Hematopoietic multipotent progenitor cell (in vitro differentiated cells): ENCODE measurements around the gene SDC1. TPM values are rescaled to one million over a fixed set of nuclear protein-coding genes. Genes with fewer than 3 reads are reported as not detected.
A peak's percentile ranks its signal among the peaks of the same experiment; 100 is the strongest.
"Not testable (repeated sequence)": the region's sequence is repeated elsewhere in the genome, so short reads cannot be mapped to it uniquely, and the experiment has no call there.

Source experiments
- DNase-seq, 3 donors: peaks; one replicate each; pipeline ENCODE4 v3.0.0-alpha.2; 2011 to 2015; ENCODE audit warnings: low read depth in 2 of 3, low spot score in 2 of 3
- total RNA-seq: library from RNA; depleted of rRNA; stranded (reverse); fragments of >200 nt; gene quantifications from one replicate; pipeline ENCODE4 v1.2.3, GENCODE V29; 2012

Gene SDC1, protein sequence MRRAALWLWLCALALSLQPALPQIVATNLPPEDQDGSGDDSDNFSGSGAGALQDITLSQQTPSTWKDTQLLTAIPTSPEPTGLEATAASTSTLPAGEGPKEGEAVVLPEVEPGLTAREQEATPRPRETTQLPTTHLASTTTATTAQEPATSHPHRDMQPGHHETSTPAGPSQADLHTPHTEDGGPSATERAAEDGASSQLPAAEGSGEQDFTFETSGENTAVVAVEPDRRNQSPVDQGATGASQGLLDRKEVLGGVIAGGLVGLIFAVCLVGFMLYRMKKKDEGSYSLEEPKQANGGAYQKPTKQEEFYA
- 0.27 TPM for total RNA-seq

DNA sequence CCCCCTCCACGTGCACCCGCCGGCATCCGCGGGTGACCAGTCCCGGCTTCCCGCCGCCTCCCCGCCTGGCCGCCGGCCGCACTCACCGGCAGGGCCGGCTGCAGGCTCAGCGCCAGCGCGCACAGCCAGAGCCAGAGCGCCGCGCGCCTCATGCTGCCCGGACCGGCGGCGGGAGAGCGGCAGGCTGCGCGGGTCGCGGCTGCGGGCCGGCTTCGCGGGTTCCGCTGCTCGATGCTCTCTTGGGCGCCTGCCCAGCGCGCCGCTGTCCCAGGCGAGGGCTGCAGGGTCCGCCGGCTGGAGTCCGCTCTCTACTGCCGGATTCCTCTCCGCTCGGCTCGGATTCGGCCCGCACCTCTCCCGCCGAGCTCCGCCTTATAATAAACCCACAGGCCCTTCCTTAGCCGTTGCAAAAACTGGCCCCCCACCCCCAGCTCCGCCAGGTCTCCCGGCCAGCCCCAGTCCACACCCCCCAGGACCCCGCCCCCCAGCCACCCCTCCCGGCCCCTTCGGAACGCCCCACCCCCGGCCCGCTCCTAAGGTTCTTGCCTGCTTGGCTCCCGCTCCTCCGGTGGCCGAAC, at the start of gene SDC1:
Gene SDC1, minus strand, starts transcription at position 415 of the 578 bp plus-strand sequence. Its CDS starts 263 bp downstream, at position 152.
- DNase-seq = no peak

DNA sequence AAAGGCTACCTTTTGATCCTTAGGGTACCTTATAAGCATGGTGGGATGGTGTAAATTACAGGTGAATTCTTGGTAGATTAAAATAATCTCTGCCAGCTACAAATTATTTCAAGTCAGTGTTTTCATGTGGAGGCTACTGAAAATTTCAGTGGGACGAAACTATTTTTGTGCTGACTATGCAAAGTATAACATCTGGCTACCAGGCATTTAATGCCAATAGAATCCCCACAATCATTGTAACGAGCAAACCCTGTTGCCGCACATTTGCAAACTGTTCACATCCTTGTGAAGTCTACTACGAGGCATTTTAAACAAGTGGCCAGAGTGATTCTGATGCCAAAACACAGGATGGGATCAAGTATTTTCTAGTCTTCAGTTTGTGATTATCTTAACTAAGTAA, 48.1 kb upstream of the SDC1 start:
- DNase-seq = no peak

DNA sequence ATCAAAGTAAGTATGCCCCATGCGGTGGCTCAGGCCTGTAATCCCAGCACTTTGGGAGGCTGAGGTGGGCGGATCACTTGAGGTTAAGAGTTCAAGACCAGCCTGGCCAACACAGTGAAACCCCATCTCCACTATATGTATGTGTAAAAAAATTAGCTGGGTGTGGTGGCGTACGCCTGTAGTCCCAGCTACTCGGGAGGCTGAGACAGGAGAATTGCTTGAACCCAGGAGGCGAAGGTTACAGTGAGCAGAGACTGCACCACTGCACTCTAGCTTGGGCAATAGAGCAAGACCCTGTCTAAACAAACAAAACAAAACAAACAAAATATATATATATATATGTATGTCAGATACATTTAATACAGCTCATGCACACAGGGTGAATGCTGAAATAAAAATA, 43.4 kb upstream of the SDC1 start:
- not testable (repeated sequence) for DNase-seq

DNA sequence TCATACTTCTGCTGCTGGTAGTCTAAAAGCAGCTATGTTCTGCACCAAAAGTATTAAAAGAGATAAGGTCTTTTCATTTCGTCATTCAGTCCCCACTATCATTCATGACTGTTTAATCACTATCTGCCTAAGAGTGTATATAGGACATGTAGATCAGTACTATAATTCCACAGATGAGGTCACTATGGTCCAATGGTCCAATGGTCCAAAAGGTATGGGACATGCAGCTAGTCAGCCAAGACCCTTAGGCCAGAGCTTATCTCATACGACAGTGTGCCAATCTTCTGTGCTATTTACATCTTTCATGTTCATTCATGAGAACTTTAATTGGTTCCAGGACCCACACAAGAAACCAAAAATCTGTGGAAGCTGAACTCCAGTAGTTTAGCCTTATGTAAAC, 42.6 kb upstream of the SDC1 start:
- DNase-seq = no peak

DNA sequence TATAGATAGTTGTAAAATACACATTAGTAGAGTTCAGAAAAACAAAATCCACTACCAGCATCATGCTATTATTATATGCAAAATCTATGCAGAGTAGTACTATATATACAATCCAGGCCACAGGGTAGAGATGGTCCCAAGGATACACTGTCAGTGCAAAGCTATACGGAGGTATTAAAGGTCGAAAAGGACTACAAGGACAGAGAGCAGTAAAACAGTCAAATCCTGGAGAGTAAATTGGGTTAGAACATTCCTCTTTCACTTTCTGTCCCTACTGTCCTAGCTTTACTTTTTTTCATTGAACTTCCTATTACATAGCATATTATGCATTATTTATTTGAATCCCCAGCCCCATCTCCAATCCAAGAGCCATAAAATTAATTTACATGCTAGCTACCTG, 39.7 kb upstream of the SDC1 start:
- no peak for DNase-seq

DNA sequence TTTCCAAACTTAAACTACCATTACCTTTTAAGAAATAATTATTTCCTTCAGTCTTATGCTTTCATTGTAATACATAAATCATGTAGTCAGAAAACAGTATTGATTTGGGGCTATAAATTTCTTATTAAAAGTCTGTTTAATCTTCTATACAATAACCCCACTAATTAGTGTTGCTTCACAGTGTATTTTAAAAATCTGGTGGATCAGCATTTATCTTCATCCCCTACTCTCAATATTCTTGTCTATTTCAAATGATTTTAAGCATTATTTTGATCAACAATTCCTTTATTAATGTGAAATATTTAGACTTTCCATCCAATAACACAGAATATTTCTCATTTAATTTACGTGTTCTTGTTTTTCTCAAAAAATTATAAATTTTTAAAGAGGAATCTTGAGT, 32.5 kb upstream of the SDC1 start:
- no peak for DNase-seq

DNA sequence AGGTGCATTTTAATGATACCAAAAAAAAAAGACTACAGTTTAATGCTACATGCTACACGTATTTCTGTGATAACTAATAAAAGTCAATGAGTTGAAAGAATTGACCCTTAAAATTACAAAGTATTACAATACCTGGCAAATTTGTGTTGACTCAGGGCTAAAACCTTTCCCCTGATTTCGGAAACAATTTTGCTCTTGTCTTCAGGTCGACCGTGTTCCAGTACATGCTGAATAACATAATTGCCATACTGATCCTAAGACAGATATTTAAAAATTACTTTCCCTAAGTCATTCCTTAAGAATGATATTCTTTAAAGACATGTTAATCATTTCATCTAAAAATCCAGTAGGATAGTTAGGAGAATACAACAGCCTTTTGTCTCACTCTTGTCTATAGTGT, 29.8 kb upstream of the SDC1 start:
- DNase-seq = no peak

DNA sequence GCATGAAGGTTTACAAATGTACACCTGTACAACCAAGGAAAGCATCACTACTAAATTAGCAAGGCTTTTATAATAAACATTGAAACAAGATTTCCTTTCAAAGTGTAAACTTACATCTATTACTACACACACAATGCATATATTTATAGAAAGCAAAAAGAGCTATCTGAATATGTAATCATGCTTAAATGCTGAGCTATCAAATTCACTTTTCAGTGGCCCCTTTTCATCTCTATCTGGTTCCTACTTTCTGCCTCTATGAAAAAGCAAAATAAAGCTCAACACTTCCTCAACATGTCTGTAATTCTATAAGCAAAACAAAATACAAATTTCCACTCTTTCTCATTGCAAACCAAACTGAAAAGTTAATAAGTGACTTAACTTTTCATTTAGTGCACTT, 25.5 kb upstream of the SDC1 start:
- DNase-seq = no peak

DNA sequence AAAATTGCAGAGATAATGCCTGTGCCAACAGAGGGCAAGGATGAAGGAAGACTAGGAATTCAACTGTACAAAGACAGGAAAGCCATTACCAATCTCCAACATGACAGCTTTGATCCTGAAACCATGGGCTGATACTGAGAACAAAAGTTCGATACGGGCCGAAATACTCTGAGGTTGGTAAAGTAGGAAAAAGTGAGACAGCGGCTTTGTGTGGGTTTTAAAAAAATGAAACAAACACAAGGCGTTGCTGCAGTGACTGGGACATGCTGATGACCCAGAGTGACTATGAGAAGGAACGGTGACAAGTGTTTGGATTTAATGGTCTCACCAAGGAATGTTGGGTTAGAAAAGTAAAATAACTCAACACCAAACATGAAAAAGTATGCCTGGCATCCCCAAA, 24.2 kb upstream of the SDC1 start:
- DNase-seq = no peak

DNA sequence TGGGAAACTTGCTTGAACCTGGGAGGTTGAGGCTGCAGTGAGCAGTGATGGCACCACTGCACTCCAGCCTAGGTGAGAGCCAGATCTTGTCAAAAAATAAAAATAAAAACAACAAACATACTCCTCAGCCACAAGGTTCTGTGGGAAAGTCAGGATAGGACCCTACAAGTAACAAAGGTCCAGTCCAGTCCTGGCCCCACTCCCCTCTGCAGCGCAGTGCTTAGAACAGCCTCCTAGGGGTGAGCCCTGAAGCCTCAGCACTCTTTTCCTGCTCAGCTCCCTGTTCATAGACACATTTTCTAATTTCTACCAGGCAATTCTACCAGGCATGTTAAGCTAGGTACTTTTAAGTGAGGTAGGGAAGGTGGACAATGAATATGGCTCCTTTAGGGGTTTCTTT, 22.2 kb upstream of the SDC1 start:
- DNase-seq = no peak

DNA sequence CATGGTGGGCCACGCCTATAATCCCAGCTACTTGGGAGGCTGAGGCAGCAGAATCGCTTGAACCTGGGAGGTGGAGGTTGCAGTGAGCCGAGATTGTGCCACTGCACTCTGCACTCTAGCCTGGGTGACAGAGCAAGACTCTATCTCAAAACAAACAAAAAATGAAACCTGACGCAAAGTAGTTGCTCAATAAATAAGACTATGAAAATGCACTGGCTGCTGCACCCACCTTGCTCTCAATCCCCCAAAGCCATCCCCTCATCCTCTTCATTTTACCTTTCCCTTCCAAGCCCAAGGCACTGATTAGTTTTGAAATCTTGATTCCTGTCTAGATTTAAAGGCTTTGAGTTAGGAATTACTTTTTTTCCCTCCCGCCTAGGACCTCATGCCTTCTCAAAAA, 18.7 kb upstream of the SDC1 start:
- not testable (repeated sequence) for DNase-seq

DNA sequence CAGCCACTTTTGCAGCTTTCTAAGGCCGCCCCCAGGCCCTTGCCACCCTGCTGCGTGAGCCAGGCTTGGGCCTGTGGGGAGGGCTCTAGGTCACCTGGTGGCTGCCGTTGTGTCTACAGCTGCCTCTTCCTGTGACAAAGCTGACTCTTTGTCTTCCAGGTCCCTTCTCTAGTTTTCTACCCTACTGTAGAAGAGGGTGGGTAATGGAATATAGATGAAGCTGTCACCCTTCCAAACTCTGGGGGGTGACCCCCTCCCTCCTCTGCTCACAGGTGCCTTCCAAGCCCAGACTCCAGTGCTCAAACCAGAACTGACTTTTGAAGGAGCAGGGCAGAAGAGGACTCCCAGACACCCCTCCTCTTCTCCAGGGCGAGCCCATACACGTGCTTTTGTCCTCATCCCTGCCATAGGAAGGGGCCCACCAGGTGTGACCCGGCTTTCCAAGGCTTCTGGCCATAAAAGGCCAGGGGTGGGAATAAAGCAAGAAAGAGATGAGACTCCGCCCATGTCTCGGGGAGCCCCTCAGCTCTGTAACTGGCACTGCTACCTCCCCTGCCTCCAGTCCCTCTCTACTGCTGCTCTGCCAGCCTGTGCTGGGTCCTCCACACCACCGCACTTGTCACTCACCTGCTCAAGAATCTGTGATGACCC, 17.9 kb upstream of the SDC1 start:
- DNase-seq = peak in 1 of 3 donors; percentile 31

DNA sequence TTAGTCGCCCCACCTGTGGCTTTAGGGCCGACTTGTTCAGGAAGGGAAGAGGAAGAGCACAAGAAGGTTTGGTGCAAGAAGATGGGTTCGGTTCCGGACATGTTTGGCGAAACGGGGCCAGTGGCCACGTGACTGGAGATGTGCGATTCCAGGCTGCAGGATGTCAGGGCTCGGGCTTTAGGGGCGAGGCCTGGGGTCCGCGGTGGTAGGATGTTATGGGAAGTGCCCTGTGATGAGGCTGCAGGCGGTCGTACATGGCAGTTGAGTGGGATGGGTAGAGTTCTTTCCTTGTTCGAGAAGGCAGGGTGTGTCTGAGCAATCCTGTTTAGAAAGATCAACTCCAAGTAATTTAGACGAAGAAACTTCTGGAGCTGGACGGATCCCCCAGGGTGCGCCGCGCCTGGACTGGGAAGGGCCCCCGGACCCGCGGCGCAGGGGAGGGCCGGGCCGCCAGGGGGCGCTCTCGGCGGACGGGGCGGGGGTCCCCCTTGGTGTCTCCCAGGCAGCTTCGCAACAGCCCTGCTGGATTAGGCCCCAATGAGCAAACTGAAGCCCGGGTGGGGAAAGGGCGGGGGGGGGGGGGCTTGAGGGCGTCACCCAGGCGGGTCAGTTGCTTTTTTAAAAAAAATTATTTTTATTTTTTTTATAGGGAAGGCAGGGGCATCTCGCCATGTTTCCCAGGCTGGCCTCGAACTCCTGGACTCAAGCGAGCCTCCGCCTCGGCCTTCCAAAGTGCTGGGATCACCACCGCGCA, 17.2 kb upstream of the SDC1 start:
- peak in 2 of 3 donors; percentile 2 to 50 for DNase-seq

DNA sequence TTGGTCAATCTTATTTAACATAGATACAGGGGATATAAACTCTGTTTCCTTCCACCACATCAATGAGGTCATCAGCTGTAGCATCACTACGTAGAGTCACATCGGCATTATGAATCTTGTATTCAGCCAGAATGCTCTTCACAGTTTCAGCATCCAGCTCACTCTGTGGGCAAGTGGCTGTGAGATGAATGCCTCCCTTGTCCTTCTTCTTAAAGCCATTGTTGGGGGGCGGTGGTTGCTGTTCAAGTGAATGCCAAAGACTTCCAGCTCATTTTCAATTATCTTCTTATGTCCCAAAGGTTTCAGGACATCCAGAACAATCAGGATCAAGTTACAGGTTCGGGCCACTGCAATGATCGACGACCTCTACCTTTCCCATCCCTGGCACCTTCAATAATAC, 15.4 kb upstream of the SDC1 start:
- DNase-seq = not testable (repeated sequence)

DNA sequence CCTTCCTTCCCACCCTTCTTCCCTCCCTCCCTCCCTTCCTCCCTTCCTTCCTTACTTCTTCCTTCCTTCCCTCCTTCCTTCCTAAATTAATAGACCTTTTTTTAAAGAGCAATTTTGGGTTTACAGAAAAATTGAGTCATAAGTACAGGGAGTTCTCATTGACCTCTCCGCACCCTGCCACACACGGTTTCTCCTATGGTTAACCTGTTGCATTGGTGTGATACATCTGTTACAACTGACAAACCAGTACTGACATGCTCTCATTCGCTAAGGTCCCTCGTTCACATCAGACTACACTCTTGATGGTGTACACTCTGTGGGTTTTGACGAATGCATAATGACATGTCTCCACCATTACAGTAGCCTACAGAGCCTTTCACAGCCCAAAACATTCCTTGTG, 11.6 kb upstream of the SDC1 start:
- no peak for DNase-seq

DNA sequence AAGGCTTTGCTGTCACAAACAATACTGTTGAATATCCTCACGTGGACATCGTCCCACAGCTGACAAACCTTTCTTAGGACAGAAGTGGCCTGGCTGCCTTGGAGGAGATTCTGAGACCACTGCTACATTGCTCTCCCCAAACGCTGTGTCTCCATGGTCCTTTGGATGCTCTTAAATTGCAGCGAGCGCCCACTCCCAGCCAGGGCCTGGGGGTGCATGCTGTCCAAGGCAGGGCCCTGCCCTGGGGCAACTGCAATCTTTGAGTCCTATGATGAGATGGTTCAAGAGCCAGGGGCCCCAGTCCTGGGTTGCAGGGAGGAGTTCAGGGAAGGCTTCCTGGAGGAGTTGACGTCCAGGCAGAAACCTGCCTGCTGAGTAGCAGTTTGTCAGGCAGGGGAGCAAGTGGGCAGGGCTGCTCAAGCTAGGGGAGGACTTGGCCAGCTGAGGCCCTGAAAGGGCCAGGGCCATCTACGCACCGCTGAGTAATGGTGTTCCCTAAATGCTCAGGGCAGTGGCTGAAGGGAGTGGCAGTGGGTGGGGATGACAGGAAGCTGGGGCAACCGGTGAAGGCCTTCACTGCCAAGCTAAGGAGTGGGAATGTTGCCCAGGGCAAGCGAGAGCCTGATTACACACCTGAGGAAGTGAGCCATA, 10.8 kb upstream of the SDC1 start:
- no peak for DNase-seq

DNA sequence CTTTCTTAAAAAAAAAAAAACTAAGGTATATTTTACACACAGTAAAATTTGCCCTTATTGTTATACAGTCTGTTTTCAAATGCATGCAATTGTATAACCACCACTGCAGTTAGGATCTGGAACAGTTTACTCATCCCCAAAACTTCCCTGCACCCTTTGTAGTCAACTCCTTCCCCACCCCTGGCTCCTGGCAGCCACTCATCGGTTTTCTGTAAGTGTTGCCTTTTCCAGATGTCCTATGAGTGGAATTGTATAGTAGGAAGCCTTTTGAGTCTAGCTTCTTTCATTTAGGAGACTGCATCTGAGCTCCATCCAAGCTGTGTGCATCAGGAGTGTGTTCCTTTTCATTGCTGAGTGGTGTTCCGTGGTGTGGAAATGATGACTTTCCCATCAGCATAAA, 9.7 kb upstream of the SDC1 start:
- DNase-seq = not testable (repeated sequence)

DNA sequence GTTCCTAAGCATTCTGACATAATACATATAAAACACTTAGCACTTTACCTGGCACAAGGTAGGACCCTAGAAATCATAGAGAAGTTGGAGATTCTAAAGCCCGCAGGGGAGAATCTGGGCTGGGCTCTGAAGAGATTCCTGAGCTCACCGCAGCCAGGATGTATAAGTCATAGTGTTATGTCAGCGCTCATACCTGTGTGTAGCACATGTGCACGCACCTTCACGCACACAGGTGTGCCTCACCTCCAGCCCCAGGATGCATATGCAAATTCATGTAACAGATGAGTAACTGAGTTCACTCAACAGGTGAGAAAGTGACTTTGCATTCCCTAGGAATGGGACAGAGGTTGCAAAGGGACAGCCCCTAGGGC, 7.9 kb upstream of the SDC1 start:
- DNase-seq = no peak

DNA sequence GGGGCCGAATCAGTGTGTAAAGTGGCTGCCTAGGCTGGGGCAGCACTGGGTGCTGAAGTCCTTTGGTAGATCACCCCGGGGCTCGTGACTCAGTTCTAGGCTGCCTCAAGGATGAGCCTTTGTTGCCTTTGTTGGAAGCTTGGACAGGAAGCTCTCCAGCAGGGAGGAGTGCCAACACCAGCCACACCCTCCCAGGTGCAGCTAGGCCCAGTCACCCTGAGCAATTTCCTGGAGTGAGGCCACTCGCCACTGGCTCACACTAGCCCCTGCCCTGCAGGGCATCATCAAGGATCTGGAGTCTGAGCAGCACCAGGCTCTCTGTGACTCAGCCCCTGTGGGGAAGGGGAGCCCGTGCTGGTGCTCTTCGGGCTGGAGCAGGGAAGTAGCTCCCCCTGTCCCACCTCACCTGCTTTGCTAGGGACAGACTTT, 6.7 kb upstream of the SDC1 start:
- no peak for DNase-seq

DNA sequence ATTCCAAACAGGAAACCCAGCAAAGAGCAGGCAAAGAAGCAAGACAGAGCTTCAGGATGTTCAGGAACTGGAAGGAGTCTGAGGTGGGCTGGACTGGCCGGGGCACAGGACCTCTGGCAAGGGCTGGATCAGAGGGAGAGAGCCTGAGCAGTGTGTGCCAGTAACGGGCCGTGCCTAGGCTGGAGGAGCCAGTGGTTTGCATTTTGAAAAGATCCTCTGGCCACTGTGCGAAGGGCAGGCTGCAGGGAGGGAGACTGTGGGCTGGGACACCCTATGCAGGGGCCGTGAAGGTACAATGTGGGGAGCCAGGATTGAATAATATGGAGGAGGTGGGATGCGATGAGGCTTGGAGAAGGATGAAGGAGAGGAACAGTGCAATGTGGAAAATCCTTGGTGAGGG, 6.2 kb upstream of the SDC1 start:
- no peak for DNase-seq

DNA sequence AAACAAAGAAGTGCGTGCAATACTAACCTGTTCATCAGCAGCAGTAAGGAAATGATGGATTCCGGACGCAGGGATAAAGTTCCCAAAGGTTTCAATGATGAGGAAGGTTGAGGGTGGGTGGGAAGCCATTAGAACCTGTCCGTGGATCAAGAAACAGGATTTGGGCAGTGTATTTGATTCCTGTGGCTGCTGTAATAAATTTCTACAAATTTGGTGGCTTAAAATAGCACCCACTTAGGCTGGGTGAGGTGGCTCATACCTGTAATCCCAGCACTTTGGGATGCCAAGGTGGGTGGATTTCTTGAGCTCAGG, 5.1 kb upstream of the SDC1 start:
- DNase-seq = no peak
